ENCODE measurements around the gene ABHD12.

The ABHD12 gene

GRCh38 chr20:25424536-25424935 is 33.9 kb upstream of the ABHD12 start:
- Histone ChIP-seq H3K9me2 (ENCODE audit: low read depth, low read length) (no peaks in the 10 kb centered on the region), H3K27ac (ENCODE audit: low read depth, low read length, poor library complexity, severe bottlenecking) (no peak overlapping the region), H3K9ac (ENCODE audit: low read length) (no peak overlapping the region), H3K36me3 (ENCODE audit: insufficient read depth, low read length) (peaks cover 68% of the 10 kb centered on the region), H3K9me3 (ENCODE audit: low read length) (no peaks in the 10 kb centered on the region), H3K4me1 (ENCODE audit: insufficient read depth, low read length, severe bottlenecking) (no peaks in the 10 kb centered on the region), H4K20me1 (ENCODE audit: insufficient read depth, low read length) (no peaks in the 10 kb centered on the region), H3K4me2 (ENCODE audit: low read length) (no peak overlapping the region), H3K27me3 (ENCODE audit: insufficient read depth, low read length) (no peaks in the 10 kb centered on the region), H2AFZ (ENCODE audit: low read length) (no peak overlapping the region), H3K4me3 (ENCODE audit: low read depth, low read length, poor library complexity, severe bottlenecking) (no peak overlapping the region), H3F3A (ENCODE audit: insufficient read depth, low read length) (no peaks in the 10 kb centered on the region), H3K79me2 (ENCODE audit: insufficient read depth, low read length) (no peaks in the 10 kb centered on the region)
- no peak for TF ChIP-seq EZH2 (IDR thresholded peaks at IDR 0.05; ENCODE audit: borderline replicate concordance, low read length)
- TF ChIP-seq CTCF (IDR thresholded peaks at IDR 0.05; ENCODE audit: low read length) = no peak

- H4K20me1 ChIP-seq (ENCODE audit: insufficient read depth, low read length) = no peaks in the 10 kb centered on the region
- H3F3A ChIP-seq (ENCODE audit: insufficient read depth, low read length) = no peaks in the 10 kb centered on the region
- H3K79me2 ChIP-seq (ENCODE audit: insufficient read depth, low read length) = no peaks in the 10 kb centered on the region
- no peak overlapping the region for H3K9ac ChIP-seq (ENCODE audit: low read length)
- H3K9me2 ChIP-seq (ENCODE audit: low read depth, low read length) = no peaks in the 10 kb centered on the region
- H3K36me3 ChIP-seq (ENCODE audit: insufficient read depth, low read length) = peaks cover 71% of the 10 kb centered on the region
- H3K27me3 ChIP-seq (ENCODE audit: insufficient read depth, low read length) = no peaks in the 10 kb centered on the region
- H3K9me3 ChIP-seq (ENCODE audit: low read length) = no peaks in the 10 kb centered on the region
- H3K4me2 ChIP-seq (ENCODE audit: low read length) = no peak overlapping the region
- H3K4me3 ChIP-seq (ENCODE audit: low read depth, low read length, poor library complexity, severe bottlenecking) = no peak overlapping the region
- no peak overlapping the region for H2AFZ ChIP-seq (ENCODE audit: low read length)
- no peak overlapping the region for H3K27ac ChIP-seq (ENCODE audit: low read depth, low read length, poor library complexity, severe bottlenecking)
- no peaks in the 10 kb centered on the region for H3K4me1 ChIP-seq (ENCODE audit: insufficient read depth, low read length, severe bottlenecking)
- TF ChIP-seq EZH2 (IDR thresholded peaks at IDR 0.05; ENCODE audit: borderline replicate concordance, low read length) = no peak
These were observed 31.4 kb upstream of the ABHD12 start for GRCh38 chr20:25422032-25422431.

- no peaks in the 10 kb centered on the region for H3K4me1 ChIP-seq (ENCODE audit: insufficient read depth, low read length, severe bottlenecking)
- no peak overlapping the region for H2AFZ ChIP-seq (ENCODE audit: low read length)
- no peaks in the 10 kb centered on the region for H4K20me1 ChIP-seq (ENCODE audit: insufficient read depth, low read length)
- no peak overlapping the region for H3K4me3 ChIP-seq (ENCODE audit: low read depth, low read length, poor library complexity, severe bottlenecking)
- H3K27ac ChIP-seq (ENCODE audit: low read depth, low read length, poor library complexity, severe bottlenecking) = no peak overlapping the region
- H3K79me2 ChIP-seq (ENCODE audit: insufficient read depth, low read length) = no peaks in the 10 kb centered on the region
- no peak overlapping the region for H3K9ac ChIP-seq (ENCODE audit: low read length)
- no peak overlapping the region for H3K4me2 ChIP-seq (ENCODE audit: low read length)
- no peak for TF ChIP-seq CTCF (IDR thresholded peaks at IDR 0.05; ENCODE audit: low read length)
- no peak for TF ChIP-seq EZH2 (IDR thresholded peaks at IDR 0.05; ENCODE audit: borderline replicate concordance, low read length)
- H3K27me3 ChIP-seq (ENCODE audit: insufficient read depth, low read length) = no peaks in the 10 kb centered on the region
- no peaks in the 10 kb centered on the region for H3K9me2 ChIP-seq (ENCODE audit: low read depth, low read length)
- no peaks in the 10 kb centered on the region for H3K9me3 ChIP-seq (ENCODE audit: low read length)
- H3K36me3 ChIP-seq (ENCODE audit: insufficient read depth, low read length) = peaks cover 71% of the 10 kb centered on the region
- H3F3A ChIP-seq (ENCODE audit: insufficient read depth, low read length) = no peaks in the 10 kb centered on the region
These were observed 30.5 kb upstream of the ABHD12 start for GRCh38 chr20:25421102-25421501.

- H3K9ac ChIP-seq (ENCODE audit: low read length) = no peak overlapping the region
- H3K79me2 ChIP-seq (ENCODE audit: insufficient read depth, low read length) = no peaks in the 10 kb centered on the region
- H4K20me1 ChIP-seq (ENCODE audit: insufficient read depth, low read length) = no peaks in the 10 kb centered on the region
- peaks cover 69% of the 10 kb centered on the region for H3K36me3 ChIP-seq (ENCODE audit: insufficient read depth, low read length)
- no peak overlapping the region for H3K4me3 ChIP-seq (ENCODE audit: low read depth, low read length, poor library complexity, severe bottlenecking)
- H3K9me2 ChIP-seq (ENCODE audit: low read depth, low read length) = no peaks in the 10 kb centered on the region
- no peaks in the 10 kb centered on the region for H3K27me3 ChIP-seq (ENCODE audit: insufficient read depth, low read length)
- H3F3A ChIP-seq (ENCODE audit: insufficient read depth, low read length) = no peaks in the 10 kb centered on the region
- no peaks in the 10 kb centered on the region for H3K4me1 ChIP-seq (ENCODE audit: insufficient read depth, low read length, severe bottlenecking)
- no peak overlapping the region for H3K4me2 ChIP-seq (ENCODE audit: low read length)
- H3K27ac ChIP-seq (ENCODE audit: low read depth, low read length, poor library complexity, severe bottlenecking) = no peak overlapping the region
- no peak for TF ChIP-seq EZH2 (IDR thresholded peaks at IDR 0.05; ENCODE audit: borderline replicate concordance, low read length)
- TF ChIP-seq CTCF (IDR thresholded peaks at IDR 0.05; ENCODE audit: low read length) = no peak
- no peaks in the 10 kb centered on the region for H3K9me3 ChIP-seq (ENCODE audit: low read length)
- no peak overlapping the region for H2AFZ ChIP-seq (ENCODE audit: low read length)
These were observed 28.1 kb upstream of the ABHD12 start for GRCh38 chr20:25418776-25419175.

Measured in OCI-LY1 (cell line).